GM12874 (cell line): Measurements from ENCODE around the gene LASP1NB.

ENCODE experiments used
- CTCF ChIP-seq: IDR thresholded peaks from 2 replicates; pipeline ENCODE4 v1.5.1; 2011; ENCODE audit warnings: low read depth, mild to moderate bottlenecking, control low read depth, low read length, moderate library complexity; ENCODE audit not compliant: insufficient read depth

The LASP1NB gene

GRCh38 chr17:38885044-38885727 lies 40.2 kb upstream of the LASP1NB start:
- no peak for TF ChIP-seq CTCF

- no peak for TF ChIP-seq CTCF
Observed at GRCh38 chr17:38885728-38886642, 39.4 kb upstream of the LASP1NB start.

GRCh38 chr17:38886643-38887010 lies 38.8 kb upstream of the LASP1NB start:
- no peak for TF ChIP-seq CTCF

- no peak for TF ChIP-seq CTCF
Observed at GRCh38 chr17:38888842-38889241, 36.6 kb upstream of the LASP1NB start.

- no peak for TF ChIP-seq CTCF
Observed at GRCh38 chr17:38889745-38890409, 35.5 kb upstream of the LASP1NB start.

GRCh38 chr17:38890410-38890746 lies 35.0 kb upstream of the LASP1NB start:
- TF ChIP-seq CTCF, result no peak

GRCh38 chr17:38891441-38891840 lies 34.0 kb upstream of the LASP1NB start:
- TF ChIP-seq CTCF, result no peak
